GM18505 (cell line): ENCODE data around the gene MRGPRF.

ENCODE experiments used
- ATAC-seq: cut with Tn5 transposase; IDR thresholded peaks from one replicate; pipeline ENCODE4 v1.9.1; 2021; ENCODE audit not compliant: unreplicated experiment
- POLR2A ChIP-seq: IDR thresholded peaks from 4 replicates; pipeline ENCODE4 v1.6.1; 2011; ENCODE audit warnings: borderline replicate concordance; ENCODE audit not compliant: insufficient read depth, insufficient read length; ENCODE audit errors: extremely low read depth

MRGPRF gene

GRCh38 chr11:69054397-69055211 is 41.6 kb upstream of the MRGPRF start:
- no peak for ATAC-seq
- no peak for TF ChIP-seq POLR2A

GRCh38 chr11:69053546-69054396 is 40.7 kb upstream of the MRGPRF start:
- no peak for TF ChIP-seq POLR2A
- ATAC-seq, result no peak

GRCh38 chr11:69053169-69053477 is 40.1 kb upstream of the MRGPRF start:
- ATAC-seq, result no peak

GRCh38 chr11:69052343-69053168 is 39.5 kb upstream of the MRGPRF start:
- TF ChIP-seq POLR2A, result no peak
- no peak for ATAC-seq

More at GRCh38 chr11:69053169-69053477, 40.1 kb upstream of the MRGPRF start:
- no peak for TF ChIP-seq POLR2A

- no peak for ATAC-seq
- no peak for TF ChIP-seq POLR2A
Observed at GRCh38 chr11:69051381-69052342, 38.6 kb upstream of the MRGPRF start.

- ATAC-seq, result no peak
- TF ChIP-seq POLR2A, result no peak
Observed at GRCh38 chr11:69050592-69051380, 37.7 kb upstream of the MRGPRF start.

- no peak for TF ChIP-seq POLR2A
- no peak for ATAC-seq
Observed at GRCh38 chr11:69049490-69049867, 36.4 kb upstream of the MRGPRF start.

GRCh38 chr11:69048694-69049489 is 35.8 kb upstream of the MRGPRF start, which contains the start of gene TPCN2:
Gene TPCN2, plus strand, starts transcription at chr11:69048932. Its CDS starts 66 bp downstream, at chr11:69048998.
- TF ChIP-seq POLR2A, result peak; percentile 74
- peak; percentile 83 for ATAC-seq

GRCh38 chr11:69048031-69048693 is 35.1 kb upstream of the MRGPRF start:
- no peak for TF ChIP-seq POLR2A
- no peak for ATAC-seq
